GM18951 (cell line): Measurements from ENCODE around the gene LTBP1.

Source experiments
- POLR2A ChIP-seq: IDR thresholded peaks from 4 replicates; pipeline ENCODE4 v1.6.1; 2011; ENCODE audit warnings: mild to moderate bottlenecking; ENCODE audit not compliant: insufficient read length, insufficient read depth; ENCODE audit errors: extremely low read depth
- in situ Hi-C: fragments of 300-500 bp; cut with MboI; formaldehyde crosslinking; loops from one replicate; pipeline ENCODE4 v1.12.0; 2022; ENCODE audit warnings: low sequenced_read_pairs, mixed read lengths, inconsistent platforms; ENCODE audit not compliant: unreplicated experiment

LTBP1 gene

GRCh38 chr2:33301355-33301754 lies 354.6 kb downstream of the LTBP1 start:
- TF ChIP-seq POLR2A: no peak
- in situ Hi-C loops: no loop called here

DNA sequence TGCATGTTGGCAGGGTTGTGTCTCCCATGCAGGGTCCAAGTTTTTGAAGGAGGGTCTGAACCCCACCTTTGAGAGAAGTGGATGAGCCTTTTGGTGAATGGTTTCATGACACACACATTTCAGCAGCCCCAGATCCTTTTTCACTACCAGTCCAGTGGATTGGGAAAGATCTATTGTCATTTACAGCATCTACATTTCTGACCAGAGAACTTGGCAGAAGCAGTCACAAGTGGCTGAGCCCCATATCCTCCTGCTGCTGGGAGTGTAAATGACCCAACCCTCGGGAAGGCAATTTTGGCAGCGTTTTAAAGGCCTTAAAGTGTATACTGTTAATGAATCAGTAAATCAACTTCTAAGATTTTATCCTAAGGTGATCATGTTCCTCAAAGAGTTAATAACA lies 355.6 kb downstream of the LTBP1 start:
- TF ChIP-seq POLR2A: no peak
- in situ Hi-C loops: no loop called here

DNA sequence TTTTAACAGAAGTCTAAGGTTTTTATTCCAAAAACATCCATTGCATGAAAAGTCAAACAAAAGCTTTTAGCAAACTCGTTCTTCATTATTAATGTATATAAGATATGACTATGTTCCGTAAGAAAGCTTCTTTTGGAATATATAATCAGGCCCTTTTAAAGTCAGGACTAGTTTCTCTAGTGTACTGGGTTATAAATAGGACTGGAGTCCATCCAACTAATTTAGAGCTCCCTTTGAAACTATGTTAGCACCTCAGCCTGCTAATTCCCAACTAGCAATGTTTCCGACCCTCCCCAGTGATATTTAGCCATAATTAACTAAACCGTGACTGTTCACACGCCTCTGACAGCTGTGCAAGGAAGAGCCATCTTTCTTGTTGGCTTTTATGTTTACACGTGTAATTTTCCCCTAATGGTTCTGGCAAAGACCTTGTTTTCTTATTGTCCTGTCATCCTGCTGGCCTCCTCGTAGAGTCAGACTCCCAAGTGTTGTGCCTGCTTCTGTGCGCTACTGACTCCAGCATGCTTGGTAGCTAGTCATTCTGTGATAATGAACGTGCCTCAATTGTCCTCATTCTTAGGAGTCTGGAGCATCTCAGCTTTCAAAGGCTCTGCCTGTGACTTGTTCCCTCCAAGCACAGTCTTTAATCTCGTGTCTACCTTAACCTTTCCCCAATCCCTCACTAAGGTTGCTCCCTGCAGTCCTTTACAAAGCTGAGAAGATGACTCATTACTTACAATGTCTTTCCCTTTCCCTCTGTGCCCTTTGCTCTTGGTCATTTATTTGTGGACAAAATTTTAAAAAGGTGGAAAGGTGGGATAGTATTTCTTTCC lies 357.5 kb downstream of the LTBP1 start:
- TF ChIP-seq POLR2A: no peak
- in situ Hi-C loops: no loop called here

- in situ Hi-C loops: no loop called here
- no peak for TF ChIP-seq POLR2A
Observed at GRCh38 chr2:33307659-33308270, 361.0 kb downstream of the LTBP1 start.

DNA sequence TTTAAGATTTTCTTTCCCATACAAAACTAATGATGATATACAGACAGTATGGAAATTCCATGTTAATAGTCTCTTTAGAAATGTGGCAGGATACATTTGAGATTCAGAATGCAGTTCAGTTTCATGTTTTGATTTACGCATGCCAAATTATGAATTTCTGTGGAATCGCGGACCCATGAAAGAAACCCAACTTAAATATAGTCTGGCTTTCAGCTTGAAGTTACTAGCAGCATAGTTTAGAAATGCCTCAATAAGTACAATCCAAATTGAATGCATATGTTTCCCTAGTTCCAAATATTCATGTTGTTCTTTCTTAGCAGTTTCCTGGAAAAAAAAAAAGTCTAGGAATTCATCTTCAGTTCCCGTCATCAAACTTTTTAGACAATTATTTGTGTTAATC lies 365.6 kb downstream of the LTBP1 start:
- in situ Hi-C loops: no loop called here
- no peak for TF ChIP-seq POLR2A

DNA sequence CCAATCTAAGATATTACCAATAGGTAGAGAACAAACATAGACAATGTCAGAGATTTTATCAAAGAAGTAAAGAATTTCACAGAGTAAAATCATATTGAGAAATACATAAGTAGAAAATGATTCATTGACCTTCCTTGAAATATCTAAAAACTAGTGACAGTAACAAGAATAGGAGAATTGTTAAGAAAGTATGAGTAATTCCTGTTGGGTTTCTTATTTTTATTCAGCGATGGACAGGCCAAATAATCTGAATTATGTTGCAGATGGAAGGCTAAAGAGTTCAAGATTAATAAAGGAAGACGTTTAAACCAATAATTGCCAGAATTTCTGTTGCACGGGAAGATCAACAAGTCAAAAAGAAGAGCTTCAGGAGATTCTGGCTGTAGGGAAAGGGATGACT lies 366.3 kb downstream of the LTBP1 start:
- in situ Hi-C loops: no loop called here
- TF ChIP-seq POLR2A: no peak

GRCh38 chr2:33314541-33314940 lies 367.8 kb downstream of the LTBP1 start:
- in situ Hi-C loops: no loop called here
- TF ChIP-seq POLR2A: no peak

GRCh38 chr2:33316328-33316727 lies 369.6 kb downstream of the LTBP1 start:
- in situ Hi-C loops: no loop called here
- no peak for TF ChIP-seq POLR2A

DNA sequence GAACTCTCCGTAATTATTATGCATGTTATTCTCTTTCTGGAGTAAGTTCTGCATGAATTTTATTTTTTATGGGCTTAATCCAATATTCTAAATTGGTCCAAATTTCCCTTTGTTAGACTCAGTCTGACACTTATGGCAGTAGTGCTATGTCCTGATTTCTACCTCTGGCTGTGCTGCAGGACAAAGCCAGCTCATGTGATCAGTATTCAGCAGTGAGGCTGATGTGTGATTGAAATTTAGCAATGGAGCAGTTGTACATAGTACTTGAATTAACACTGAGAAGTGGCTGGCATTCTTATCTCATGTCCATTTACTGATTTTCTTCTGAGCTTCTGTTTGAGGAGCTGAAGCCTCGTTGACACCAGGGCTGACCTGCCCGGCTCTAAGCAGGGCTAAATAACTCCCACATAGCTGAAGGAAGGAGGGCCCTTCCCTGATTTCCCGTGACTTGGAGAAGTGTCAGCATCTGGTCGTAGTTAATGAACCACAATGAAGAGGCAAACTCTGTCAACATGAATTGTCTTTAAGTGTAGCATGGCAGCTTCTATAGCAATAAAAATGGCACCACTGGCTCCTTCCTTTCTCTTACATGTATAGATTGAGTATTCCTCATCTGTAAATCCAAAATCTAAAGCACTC lies 370.7 kb downstream of the LTBP1 start:
- in situ Hi-C loops: no loop called here
- TF ChIP-seq POLR2A: no peak

DNA sequence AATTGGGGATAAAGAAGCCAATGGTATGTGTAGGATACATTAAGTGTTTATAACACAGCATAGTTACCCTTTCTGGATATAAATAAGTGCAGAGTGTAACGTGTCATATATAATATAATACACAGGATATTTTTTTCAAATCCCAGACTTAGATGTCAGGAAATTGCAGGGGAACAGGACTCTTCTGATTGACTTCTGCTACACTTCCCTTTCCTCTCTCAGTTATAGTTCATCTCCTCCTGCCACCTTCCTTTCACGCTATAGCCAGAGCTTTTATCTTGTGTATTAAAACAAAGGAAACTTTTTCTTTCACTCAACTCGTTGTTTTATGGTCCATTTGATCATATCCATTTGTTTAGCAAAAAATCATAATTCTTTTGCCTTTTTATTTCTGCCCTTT lies 371.7 kb downstream of the LTBP1 start:
- TF ChIP-seq POLR2A: no peak
- in situ Hi-C loops: no loop called here

DNA sequence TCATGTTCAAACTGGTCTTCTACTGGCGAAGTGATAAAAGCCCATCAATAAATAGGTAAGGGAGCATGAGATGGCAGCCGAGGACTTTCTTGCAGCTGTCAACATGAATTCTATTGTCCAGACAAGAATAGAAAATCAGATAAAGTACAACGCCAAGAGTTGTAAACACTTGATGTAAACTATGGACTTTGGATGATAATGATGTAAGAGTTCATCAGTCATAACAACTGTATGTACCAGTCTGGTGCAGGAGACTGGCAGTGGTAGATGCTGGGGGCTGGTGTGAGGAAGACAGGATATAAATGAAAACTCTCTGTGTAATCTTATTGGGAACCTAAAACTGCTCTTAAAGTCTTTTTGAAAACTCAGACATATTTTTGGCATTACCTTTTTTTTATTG lies 373.8 kb downstream of the LTBP1 start:
- in situ Hi-C loops: no loop called here
- no peak for TF ChIP-seq POLR2A

- TF ChIP-seq POLR2A: no peak
- in situ Hi-C loops: no loop called here
Observed at GRCh38 chr2:33321236-33321771, 374.6 kb downstream of the LTBP1 start.

DNA sequence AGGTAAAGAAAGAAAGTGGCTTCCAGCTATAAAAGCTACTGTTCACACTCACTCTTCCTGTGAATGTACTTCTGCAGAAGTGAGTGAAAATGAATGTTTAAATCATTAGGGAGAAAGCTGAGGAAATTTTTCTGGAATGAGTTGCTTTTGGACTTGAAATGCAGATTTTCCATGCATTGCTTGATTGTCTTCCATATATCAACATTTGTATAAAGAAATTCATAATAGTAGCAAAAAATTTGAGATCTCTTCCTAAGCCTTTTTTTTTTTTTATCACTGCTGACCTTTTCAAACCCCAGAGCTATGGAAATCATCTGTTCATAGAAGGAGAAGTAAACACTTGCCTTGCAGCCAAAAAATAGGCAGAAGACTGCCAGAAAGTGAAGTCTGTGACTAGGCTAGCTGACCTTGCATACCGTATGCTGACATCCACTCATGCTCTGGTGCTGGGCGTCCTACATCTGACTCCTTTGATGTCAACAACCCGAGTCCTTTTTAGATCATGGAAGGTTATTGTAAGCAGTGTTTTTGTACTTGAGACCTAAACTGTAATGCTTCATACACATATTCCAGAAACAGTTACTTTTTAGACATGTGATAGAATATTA lies 375.2 kb downstream of the LTBP1 start:
- TF ChIP-seq POLR2A: no peak
- in situ Hi-C loops: no loop called here
